GM12874 (cell line): ENCODE measurements around the gene CCDC12.

ENCODE experiments used
- CTCF ChIP-seq: IDR thresholded peaks from 2 replicates; pipeline ENCODE4 v1.5.1; 2011; ENCODE audit warnings: low read depth, mild to moderate bottlenecking, control low read depth, low read length, moderate library complexity; ENCODE audit not compliant: insufficient read depth

Gene CCDC12

DNA sequence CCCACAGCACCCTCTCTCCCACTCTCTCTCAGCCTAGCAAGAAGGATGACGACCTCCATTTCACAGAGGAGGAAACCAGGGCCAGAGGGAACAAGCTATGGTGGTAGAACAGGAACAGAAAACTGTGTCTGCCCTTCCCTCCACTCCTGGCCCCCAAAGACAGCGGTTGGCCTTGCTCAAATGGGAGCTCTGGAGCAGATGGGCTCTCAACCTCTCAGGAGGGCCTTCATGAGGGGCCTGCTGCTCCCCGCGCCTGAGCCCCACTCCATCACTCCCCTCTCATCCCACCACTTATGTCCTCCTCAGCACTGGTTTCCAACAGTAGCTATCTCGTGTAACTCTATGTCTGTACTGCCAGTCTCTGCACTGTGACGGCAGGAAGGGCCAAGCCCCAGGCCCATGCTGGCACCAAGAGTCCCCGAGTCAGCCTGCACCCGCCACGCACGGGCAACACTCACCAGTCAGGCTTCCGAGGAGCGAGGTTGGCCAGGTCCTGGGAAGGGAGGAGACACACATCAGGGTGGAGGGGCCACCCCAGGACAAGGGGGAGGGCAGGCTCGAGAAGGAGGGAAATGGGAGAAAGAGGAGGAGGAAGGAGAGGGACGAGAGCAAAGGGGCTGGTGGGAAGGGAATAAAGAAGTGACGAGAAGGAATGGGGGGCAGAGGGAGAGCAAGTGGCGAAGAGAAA is 53.5 kb downstream of the CCDC12 start:
- no peak for TF ChIP-seq CTCF

DNA sequence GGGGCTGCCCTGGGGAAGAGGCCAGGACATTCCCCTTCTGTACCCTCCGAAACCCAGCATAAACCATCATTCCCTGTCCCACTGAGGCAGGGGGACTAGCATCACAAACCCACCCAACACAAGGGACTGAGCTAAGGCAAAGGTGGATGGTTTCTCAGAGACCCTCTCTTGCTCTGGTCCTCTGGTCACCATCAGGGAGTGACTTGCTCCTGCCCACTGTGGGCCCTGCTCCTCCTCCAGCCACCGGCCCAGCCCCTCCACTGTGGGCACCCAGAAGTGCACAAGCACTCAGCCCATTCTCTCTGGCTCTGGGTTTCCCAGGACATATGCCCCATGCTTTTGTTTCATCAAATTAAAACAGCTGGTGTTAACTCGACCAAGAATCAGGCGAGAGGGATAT is 54.1 kb downstream of the CCDC12 start:
- no peak for TF ChIP-seq CTCF

DNA sequence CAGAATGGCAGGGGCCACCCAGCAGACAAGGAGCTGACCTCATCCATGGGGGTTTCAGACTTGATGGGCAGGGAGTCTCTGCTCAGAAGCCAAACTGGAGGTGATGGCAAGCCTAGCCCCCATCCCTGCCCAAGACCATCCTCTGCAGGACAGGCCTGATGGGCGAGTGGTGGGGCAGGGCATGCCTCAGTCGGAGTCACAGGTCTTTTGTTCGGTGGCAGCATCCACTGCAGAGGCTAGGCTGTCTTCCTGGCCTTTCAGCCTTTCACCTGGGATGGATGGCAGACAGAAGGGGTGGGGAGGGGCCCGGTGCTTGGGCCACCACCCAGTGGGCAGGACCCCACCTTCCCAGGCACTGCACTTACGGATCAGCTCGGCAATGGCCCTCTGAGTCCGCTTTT is 54.7 kb downstream of the CCDC12 start:
- TF ChIP-seq CTCF, result no peak

- no peak for TF ChIP-seq CTCF
Observed at GRCh38 chr3:46921041-46921440, 55.5 kb downstream of the CCDC12 start.

GRCh38 chr3:46918634-46919033 is 57.9 kb downstream of the CCDC12 start:
- TF ChIP-seq CTCF, result no peak

DNA sequence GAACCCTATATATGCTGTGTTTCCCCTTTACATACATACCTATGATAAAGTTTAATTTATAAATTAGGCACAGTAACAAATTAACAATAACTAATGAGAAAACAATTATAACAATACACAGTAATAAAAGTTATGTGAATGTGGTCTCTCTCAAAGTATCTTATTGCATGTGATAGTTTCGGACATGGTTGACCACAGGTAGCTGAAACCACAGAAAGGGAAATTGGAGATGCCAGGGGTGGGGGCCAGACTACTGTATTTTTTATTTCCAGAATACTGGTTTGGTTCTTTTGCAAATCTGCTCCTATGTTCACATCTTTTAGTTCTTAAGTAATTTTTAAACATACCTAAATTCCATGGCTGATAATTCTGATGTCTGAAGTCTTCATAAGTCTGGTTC is 58.3 kb downstream of the CCDC12 start:
- TF ChIP-seq CTCF, result no peak

DNA sequence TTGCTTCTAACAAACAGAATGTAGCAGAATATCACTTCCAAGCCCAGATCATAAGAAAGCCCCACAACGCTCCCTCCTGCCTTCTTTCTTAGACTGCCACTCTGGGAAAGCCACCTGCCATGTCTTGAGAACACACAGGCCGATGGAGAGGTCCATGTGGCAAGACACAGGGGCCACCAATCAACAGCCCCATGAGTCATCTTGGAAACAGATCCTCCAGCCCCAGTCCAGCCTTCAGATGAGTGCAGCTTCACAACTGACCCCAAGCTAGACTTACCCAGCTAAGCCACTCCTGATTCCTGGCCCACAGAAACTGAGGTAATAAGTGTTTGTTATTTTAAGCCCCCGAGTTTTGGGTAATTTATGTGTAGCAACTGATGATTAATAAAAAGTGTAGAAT is 59.3 kb downstream of the CCDC12 start:
- TF ChIP-seq CTCF, result no peak
